Panc1 (cell line): ENCODE measurements around the gene SRGAP2C. TPM values are rescaled to one million over a fixed set of nuclear protein-coding genes. Genes with fewer than 3 reads are reported as not detected.
"Not testable (repeated sequence)": the region's sequence is repeated elsewhere in the genome, so short reads cannot be mapped to it uniquely, and the experiment has no call there.

Experiments
- ATAC-seq: fragments of 200-7000 bp; cut with Tn5 transposase; 2 replicates; pipeline ENCODE4 v1.9.1; 2020; ENCODE audit warnings: mild to moderate bottlenecking, moderate library complexity
- BruUV-seq: library from RNA; stranded (reverse); fragments of 400-500 nt; replicated peaks from 2 replicates; lab custom pipeline; 2021; lab: Mats Ljungman, UMichigan
- CTCF ChIA-PET: fragments of 300-600 bp; sonication (Branson Sonifier 250); formaldehyde crosslinking; loops from one replicate; lab custom pipeline; 2022; ENCODE audit warnings: antibody characterized with exemption; lab: Charles Lee
- POLR2A ChIA-PET: fragments of 300-600 bp; sonication (Branson Sonifier 250); formaldehyde crosslinking; loops from one replicate; lab custom pipeline; 2022; ENCODE audit warnings: antibody characterized with exemption; lab: Charles Lee
- DNase-seq: peaks from one replicate; pipeline ENCODE4 v3.0.0-alpha.2; 2010; ENCODE audit warnings: low read depth, low spot score
- H3K27ac ChIP-seq: 2 replicates; pipeline ENCODE4 v1.5.1; 2011; ENCODE audit warnings: mild to moderate bottlenecking, low read length, inconsistent platforms
- H3K27me3 ChIP-seq: fragments of 200-500 bp; sonication (Bioruptor generic); 2 replicates; pipeline ENCODE4 v1.6.0; 2014; ENCODE audit warnings: low read length, inconsistent platforms; ENCODE audit not compliant: control insufficient read depth, insufficient read depth
- H3K36me3 ChIP-seq: fragments of 200-500 bp; sonication (Bioruptor generic); 2 replicates; pipeline ENCODE4 v1.5.1; 2014; ENCODE audit warnings: inconsistent platforms, mild to moderate bottlenecking, low read length, moderate library complexity; ENCODE audit not compliant: control insufficient read depth, insufficient read depth
- H3K4me1 ChIP-seq: 2 replicates; pipeline ENCODE4 v1.5.1; 2011; ENCODE audit warnings: inconsistent platforms, mild to moderate bottlenecking, low read length, moderate library complexity; ENCODE audit not compliant: control insufficient read depth, insufficient read depth
- H3K4me3 ChIP-seq, 2 experiments: 2 replicates each; pipeline ENCODE4 v1.5.1; 2011 to 2012; ENCODE audit warnings: low read depth in 2 of 2, low read length in 2 of 2, mild to moderate bottlenecking in 2 of 2, inconsistent platforms in 1 of 2, moderate library complexity in 1 of 2
- H3K9me3 ChIP-seq: fragments of 200-500 bp; sonication (Bioruptor generic); 2 replicates; pipeline ENCODE4 v1.5.1; 2014; ENCODE audit warnings: low read depth, mild to moderate bottlenecking, inconsistent platforms, low read length, moderate library complexity; ENCODE audit not compliant: control insufficient read depth, insufficient read depth
- in situ Hi-C: cut with HindIII; loops from 2 replicates; pipeline ENCODE4 v1.10.0; 2016; ENCODE audit warnings: low sequenced_read_pairs, low pct_unique_long_range_greater_than_20kb
- intact Hi-C: fragments of 100-400 bp; cut with micrococcal nuclease; formaldehyde crosslinking; loops from one replicate; pipeline ENCODE4 v1.10.0; 2022; ENCODE audit not compliant: unreplicated experiment
- total RNA-seq: library from RNA; stranded (reverse); gene quantifications from one replicate; pipeline ENCODE4 v1.2.1, GENCODE V29; 2021; ENCODE audit not compliant: unreplicated experiment

Gene SRGAP2C
- total RNA-seq, 1 experiment from 2014 or later: 50.5 TPM

DNA sequence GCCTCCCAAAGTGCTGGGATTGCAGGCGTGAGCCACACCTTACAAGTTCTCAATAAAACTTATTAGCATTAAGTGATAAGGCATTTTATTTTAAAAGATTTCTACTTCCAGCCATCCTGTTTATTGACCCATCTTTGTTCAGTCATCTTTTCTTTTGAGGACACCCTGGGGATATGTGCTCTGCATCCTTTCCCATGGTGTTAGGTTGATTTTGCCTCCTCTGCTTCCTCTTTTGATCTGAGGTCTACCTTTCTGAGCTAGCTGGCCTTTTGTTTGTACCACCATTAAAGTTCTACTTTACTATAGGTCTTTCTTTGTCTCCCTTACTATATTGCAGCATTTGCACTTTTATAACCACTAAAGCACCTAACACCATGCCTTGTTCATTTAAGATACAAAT, 136.9 kb downstream of the SRGAP2C start:
- H3K4me1 ChIP-seq, POLR2A ChIA-PET, H3K4me3 ChIP-seq, H3K27ac ChIP-seq, H3K9me3 ChIP-seq, ATAC-seq, H3K36me3 ChIP-seq, H3K27me3 ChIP-seq, intact Hi-C loops, CTCF ChIA-PET, BruUV-seq, in situ Hi-C loops, DNase-seq: not testable (repeated sequence)

- H3K36me3 ChIP-seq, H3K4me3 ChIP-seq, CTCF ChIA-PET, in situ Hi-C loops, BruUV-seq, H3K27ac ChIP-seq, H3K4me1 ChIP-seq, H3K9me3 ChIP-seq, intact Hi-C loops, H3K27me3 ChIP-seq, POLR2A ChIA-PET, DNase-seq, ATAC-seq: not testable (repeated sequence)
Measured at GRCh38 chr1:121324726-121325125, 140.0 kb downstream of the SRGAP2C start.

GRCh38 chr1:121332141-121332540, 147.4 kb downstream of the SRGAP2C start:
- POLR2A ChIA-PET, in situ Hi-C loops, intact Hi-C loops, H3K4me1 ChIP-seq, DNase-seq, H3K4me3 ChIP-seq, H3K9me3 ChIP-seq, H3K27me3 ChIP-seq, ATAC-seq, H3K27ac ChIP-seq, CTCF ChIA-PET, H3K36me3 ChIP-seq, BruUV-seq: not testable (repeated sequence)

DNA sequence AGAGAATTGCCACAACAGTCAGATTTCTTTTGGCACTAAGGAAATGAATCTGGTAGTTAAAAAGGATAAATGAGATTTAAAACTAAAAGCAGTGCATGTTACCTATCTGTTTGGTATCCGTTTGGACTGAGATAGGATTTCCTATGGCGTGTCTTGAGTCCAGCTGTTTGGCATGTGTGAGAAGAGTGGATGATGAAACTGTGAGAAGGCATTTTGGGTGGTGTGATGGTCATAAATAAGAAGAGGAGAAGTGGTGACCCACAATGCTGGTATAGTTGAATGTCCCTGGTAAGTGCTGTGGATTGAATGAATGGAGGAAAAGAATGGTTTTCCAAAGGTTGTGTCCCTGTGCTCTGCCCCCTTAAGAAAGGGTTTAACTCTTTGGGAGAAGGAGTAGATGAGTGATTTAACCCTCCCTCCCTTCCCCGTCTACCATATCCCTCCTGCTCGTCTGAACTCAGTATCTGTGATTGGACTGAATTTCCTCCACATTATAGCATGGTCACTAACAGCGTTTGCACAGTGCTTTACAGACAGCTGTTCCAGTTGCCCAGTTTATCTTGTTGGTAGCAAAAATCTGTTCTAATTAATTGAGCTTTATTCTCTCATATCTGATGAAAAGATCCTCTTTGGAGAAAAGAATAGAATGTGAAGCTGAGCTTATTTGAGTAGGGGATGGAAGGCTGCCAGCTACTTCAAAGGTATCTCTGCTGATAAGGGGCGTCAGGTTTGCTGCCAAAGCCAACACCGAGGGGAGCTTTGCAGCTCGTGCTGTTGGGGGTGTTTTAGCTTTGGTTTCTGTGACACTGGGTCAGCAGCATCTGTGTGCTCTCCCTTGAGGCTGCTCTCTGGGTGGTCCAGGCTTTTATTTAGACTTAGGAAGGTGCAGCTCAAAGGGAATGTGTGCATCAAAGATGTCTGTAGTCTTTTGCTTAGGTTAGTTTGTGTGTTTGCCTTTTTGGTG, 148.1 kb downstream of the SRGAP2C start:
- H3K4me3 ChIP-seq, BruUV-seq, H3K27ac ChIP-seq, CTCF ChIA-PET, POLR2A ChIA-PET, intact Hi-C loops, H3K9me3 ChIP-seq, H3K4me1 ChIP-seq, ATAC-seq, H3K27me3 ChIP-seq, DNase-seq, in situ Hi-C loops, H3K36me3 ChIP-seq: not testable (repeated sequence)

GRCh38 chr1:121337958-121338357, 153.2 kb downstream of the SRGAP2C start:
- H3K36me3 ChIP-seq, H3K4me3 ChIP-seq, H3K27me3 ChIP-seq, H3K27ac ChIP-seq, H3K4me1 ChIP-seq, POLR2A ChIA-PET, intact Hi-C loops, BruUV-seq, in situ Hi-C loops, H3K9me3 ChIP-seq, CTCF ChIA-PET, DNase-seq: not testable (repeated sequence)
- peak; percentile 79 for ATAC-seq

DNA sequence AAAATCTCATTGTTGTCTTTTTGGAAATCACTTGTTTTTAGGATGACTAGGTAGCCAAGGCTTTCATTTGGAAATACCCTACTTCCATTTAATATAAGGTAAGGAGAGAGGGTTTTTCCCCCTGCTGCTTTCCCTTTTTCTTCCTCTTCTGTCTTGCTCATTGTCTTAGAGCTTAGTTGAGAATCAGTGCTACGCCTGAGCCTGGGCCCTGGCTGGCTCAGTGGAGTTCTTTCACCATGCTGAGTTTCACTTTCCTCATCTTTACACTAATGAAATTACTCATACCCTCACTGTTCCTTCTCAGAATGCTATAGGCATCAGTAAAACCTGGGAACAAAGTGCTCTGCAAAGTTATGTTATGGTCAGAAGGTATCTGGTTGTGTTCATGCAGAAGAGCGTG, 154.8 kb downstream of the SRGAP2C start:
- H3K36me3 ChIP-seq, H3K9me3 ChIP-seq, intact Hi-C loops, ATAC-seq, H3K27me3 ChIP-seq, CTCF ChIA-PET, H3K4me3 ChIP-seq, H3K27ac ChIP-seq, BruUV-seq, in situ Hi-C loops, H3K4me1 ChIP-seq, DNase-seq, POLR2A ChIA-PET: not testable (repeated sequence)

DNA sequence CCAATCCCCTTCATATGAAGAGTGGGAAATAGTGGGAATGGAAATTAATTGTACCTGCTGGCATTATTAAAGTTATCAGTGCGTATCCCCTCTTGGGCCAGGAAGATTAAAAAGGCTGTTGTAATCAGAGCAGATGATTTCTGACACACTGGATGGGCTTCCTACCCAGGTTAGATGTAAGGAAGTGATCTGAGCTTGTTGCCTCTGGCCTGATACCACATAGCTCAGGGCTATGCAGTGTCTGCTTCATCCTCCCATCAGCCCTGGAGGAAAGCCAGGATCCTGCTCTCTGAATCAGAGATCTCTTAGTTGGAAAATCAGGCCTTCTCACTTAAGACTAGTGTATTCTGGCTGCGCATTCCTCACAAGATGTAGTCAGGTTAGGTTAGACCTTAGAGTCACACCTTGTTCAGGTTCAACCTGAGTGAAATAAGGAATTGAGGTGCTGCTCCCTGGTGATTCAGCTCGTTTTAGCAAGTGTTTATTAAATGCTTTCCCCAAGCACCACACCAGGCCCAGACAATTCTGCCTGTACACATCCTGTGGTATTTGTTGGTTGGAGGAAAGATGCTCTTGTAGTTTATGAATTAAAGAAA, 158.6 kb downstream of the SRGAP2C start:
- H3K27me3 ChIP-seq, DNase-seq, BruUV-seq, H3K4me3 ChIP-seq, intact Hi-C loops, CTCF ChIA-PET, H3K27ac ChIP-seq, ATAC-seq, POLR2A ChIA-PET, H3K4me1 ChIP-seq, in situ Hi-C loops, H3K36me3 ChIP-seq, H3K9me3 ChIP-seq: not testable (repeated sequence)
